GM18951 (cell line): ENCODE data around the gene GNGT1.

Experiments
- POLR2A ChIP-seq: IDR thresholded peaks from 4 replicates; pipeline ENCODE4 v1.6.1; 2011; ENCODE audit warnings: mild to moderate bottlenecking; ENCODE audit not compliant: insufficient read length, insufficient read depth; ENCODE audit errors: extremely low read depth
- in situ Hi-C: fragments of 300-500 bp; cut with MboI; formaldehyde crosslinking; loops from one replicate; pipeline ENCODE4 v1.12.0; 2022; ENCODE audit warnings: low sequenced_read_pairs, mixed read lengths, inconsistent platforms; ENCODE audit not compliant: unreplicated experiment

Gene GNGT1

DNA sequence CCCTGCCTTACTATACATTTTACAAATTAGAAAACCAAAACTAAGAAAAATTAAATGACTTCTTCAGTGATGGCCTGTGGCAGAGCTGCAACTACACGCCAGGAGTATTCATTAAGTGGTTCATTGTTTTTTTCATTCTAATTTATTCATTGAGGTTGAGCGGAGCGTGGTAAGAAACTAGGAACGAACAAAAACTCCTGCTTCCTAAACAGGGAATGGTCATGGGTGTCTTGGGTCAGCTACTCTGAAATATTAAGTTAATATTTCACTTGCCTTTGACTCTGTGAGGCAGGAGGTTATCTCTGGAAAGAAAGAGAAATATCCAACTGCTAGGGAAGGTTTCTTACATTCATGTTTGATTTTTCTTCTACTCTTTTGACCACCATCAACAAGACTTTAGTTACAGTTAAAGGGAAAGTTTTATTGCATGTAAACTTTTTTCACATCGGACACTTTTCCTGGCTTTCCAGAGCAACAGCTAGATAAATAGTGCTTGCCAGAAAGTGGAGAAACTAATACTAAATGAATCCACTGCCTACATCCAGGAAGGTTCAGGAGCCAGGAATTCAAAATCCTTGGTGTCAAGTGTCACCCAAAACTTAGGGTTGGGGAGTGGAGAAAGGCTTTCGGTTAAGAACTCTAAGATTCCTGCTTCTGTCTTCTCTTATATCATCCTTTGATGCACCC is 14.3 kb downstream of the GNGT1 start:
- in situ Hi-C loops, result loop anchor here (25.0 kb wide), 1 partner anchor 467 kb away; the partner anchor contains the start of gene COL1A2
- TF ChIP-seq POLR2A, result no peak

DNA sequence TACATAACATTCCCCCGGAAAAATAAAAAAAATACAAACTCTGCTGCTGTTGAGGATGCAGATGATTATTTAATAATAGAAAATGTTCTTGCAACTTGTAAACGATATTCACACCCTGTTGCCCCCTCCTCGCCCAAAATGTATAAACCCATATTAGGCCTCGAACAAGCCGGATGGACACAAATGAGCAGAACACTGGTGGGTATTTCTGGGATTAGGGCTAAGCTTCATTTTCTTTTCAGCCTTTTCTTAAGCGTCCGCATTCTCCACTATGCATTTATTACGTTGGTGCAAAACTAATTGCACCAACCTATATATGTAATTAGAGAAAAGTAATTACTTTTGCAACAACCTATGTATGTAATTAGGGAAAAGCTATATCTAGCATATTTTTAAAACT is 14.8 kb downstream of the GNGT1 start:
- in situ Hi-C loops, result loop anchor here (25.0 kb wide), 1 partner anchor 466 kb away; the partner anchor contains the start of gene COL1A2
- TF ChIP-seq POLR2A, result no peak

GRCh38 chr7:93921607-93922566 is 15.5 kb downstream of the GNGT1 start, which contains the start of gene GNG11:
Gene GNG11, plus strand, starts transcription at chr7:93921735. Its CDS starts 403 bp downstream, at chr7:93922138.
- peak; percentile 23 for TF ChIP-seq POLR2A
- in situ Hi-C loops, result loop anchor here (25.0 kb wide), 1 partner anchor 465 kb away; the partner anchor contains the start of gene COL1A2

DNA sequence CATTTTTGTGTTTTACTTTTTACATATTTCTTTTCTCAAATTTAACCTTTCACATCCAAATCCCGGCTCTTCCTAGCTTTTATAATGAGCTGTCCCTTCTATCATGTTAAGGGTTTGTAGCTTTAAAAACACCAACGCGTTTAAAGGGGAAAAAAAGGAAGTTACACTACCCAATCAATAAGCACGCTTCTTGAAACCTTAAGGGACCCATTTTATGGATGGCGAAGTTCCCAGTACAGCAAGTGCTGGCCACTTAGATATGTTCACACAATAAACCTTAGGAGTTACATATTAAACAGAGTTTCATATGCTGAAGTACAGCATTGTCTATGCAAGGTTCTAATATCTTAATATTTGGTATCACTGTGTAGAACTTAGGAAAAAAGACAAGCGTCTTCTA is 16.9 kb downstream of the GNGT1 start:
- no peak for TF ChIP-seq POLR2A
- in situ Hi-C loops, result loop anchor here (25.0 kb wide), 1 partner anchor 464 kb away; the partner anchor contains the start of gene COL1A2

DNA sequence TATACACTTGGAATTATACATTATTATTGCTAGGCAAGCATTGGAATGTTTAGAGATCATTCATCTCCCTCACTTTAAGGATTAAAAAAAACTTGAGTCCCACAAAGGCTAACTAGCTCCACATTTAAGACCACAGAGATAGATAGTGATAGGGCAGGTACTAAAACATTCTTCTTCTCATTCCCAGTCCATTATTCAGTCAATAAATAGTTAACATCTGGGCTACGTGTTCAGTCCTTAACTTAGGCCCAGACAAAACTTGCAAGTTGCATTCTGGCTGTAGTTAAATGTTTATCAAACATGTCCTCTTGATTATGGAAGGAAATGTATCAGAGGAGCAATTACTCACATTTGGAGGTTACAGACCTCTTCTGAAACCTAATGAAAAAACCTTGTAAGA is 17.6 kb downstream of the GNGT1 start:
- in situ Hi-C loops, result loop anchor here (25.0 kb wide), 1 partner anchor 463 kb away; the partner anchor contains the start of gene COL1A2
- TF ChIP-seq POLR2A, result no peak

DNA sequence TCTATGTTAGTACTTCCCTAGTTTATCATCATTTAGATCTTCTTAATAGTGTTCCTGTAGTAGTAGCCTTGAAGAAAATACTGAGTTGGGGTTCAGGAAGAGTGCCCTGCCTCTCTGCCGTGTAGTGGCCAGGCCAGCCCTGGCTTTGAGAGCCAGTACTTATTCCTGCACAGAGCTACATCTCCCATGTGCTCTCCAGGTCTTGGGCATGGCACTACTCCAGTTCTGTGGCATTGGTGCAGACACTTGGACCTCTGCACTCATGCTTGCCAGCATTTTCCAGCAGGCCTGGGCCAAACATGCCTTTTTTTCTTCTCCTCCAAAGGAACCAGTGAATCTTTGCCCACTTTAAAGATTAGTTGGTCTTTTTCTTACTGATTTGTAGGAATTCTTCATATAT is 20.4 kb downstream of the GNGT1 start:
- in situ Hi-C loops, result no loop called here
- TF ChIP-seq POLR2A, result no peak

GRCh38 chr7:93927585-93927984 is 21.2 kb downstream of the GNGT1 start:
- in situ Hi-C loops, result no loop called here
- TF ChIP-seq POLR2A, result no peak

DNA sequence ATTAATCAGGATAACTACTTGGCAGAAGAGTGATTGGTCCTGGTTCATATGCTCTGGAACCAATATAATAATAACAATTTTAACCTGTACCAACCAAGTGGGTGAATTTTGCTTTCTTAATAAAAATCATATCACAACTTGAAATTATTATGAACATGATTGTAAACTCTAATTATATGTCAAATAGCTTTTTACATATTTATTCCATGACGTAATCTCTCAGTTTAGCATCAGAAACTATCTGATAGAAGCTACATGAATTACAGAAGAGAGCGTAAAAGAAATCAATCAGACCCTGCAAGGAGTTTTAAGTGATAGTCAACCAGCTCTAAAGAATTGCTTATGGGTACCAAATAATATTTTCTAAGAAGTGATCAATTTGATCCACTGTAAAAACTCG is 25.3 kb downstream of the GNGT1 start:
- in situ Hi-C loops, result no loop called here
- no peak for TF ChIP-seq POLR2A

DNA sequence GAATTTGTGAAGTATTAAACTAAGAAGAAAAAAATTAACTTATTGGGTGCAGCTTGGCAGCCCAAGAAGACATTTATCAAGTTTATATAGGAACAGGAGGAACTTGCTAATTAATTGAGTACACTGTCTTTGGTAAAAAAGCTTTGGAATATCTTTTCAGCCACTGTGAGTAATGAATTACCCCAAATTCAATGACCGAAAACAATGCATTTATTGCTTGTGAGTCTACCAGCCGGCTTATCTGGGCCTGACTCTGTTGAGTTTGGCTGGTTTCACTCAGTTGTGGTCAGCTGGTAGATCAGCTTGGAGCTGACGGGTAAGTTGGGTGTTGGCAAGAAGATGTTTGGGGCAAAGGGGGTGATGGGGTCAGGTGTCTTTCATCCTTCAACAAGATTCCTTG is 26.8 kb downstream of the GNGT1 start:
- in situ Hi-C loops, result no loop called here
- no peak for TF ChIP-seq POLR2A

- in situ Hi-C loops, result no loop called here
- no peak for TF ChIP-seq POLR2A
Observed at GRCh38 chr7:93935102-93935501, 28.7 kb downstream of the GNGT1 start.

- in situ Hi-C loops, result no loop called here
- TF ChIP-seq POLR2A, result no peak
Observed at GRCh38 chr7:93937818-93938217, 31.5 kb downstream of the GNGT1 start.

- TF ChIP-seq POLR2A, result no peak
- in situ Hi-C loops, result no loop called here
Observed at GRCh38 chr7:93938293-93938692, 31.9 kb downstream of the GNGT1 start.

GRCh38 chr7:93941945-93942344 is 35.6 kb downstream of the GNGT1 start:
- in situ Hi-C loops, result no loop called here
- no peak for TF ChIP-seq POLR2A
